Central memory CD8-positive, alpha-beta T cell (primary cell): Measurements from ENCODE around the gene ATP9A.
"Not testable (repeated sequence)": the region's sequence is repeated elsewhere in the genome, so short reads cannot be mapped to it uniquely, and the experiment has no call there.

Source experiments
- ATAC-seq: fragments of 150-1000 bp; cut with Tn5 transposase; replicated peaks from 2 replicates; pipeline ENCODE4 v1.10.0; 2022; ENCODE audit warnings: mild to moderate bottlenecking, moderate FRiP score, moderate number of reproducible peaks; ENCODE audit not compliant: poor library complexity, severe bottlenecking; ENCODE audit errors: extremely low read depth
- DNase-seq, 2 donors: peaks; one replicate each; pipeline ENCODE4 v3.0.0; 2021; ENCODE audit warnings: low spot score in 2 of 2
- H3K27ac Mint-ChIP-seq: one replicate; pipeline ENCODE4 v1.8.0; 2022; ENCODE audit warnings: low read depth, mild to moderate bottlenecking, moderate library complexity, mixed read lengths
- H3K27me3 Mint-ChIP-seq: one replicate; pipeline ENCODE4 v1.8.0; 2022; ENCODE audit warnings: mixed read lengths
- H3K36me3 Mint-ChIP-seq: one replicate; pipeline ENCODE4 v1.8.0; 2022; ENCODE audit warnings: mild to moderate bottlenecking, moderate library complexity, mixed read lengths; ENCODE audit not compliant: insufficient read depth
- H3K4me1 Mint-ChIP-seq: one replicate; pipeline ENCODE4 v1.8.0; 2022; ENCODE audit warnings: mixed read lengths
- H3K4me3 Mint-ChIP-seq: one replicate; pipeline ENCODE4 v1.8.0; 2022; ENCODE audit warnings: mild to moderate bottlenecking, moderate library complexity, mixed read lengths
- H3K9me3 Mint-ChIP-seq: one replicate; pipeline ENCODE4 v1.8.0; 2022; ENCODE audit warnings: mixed read lengths

ATP9A gene

GRCh38 chr20:51568533-51568932, 199.7 kb downstream of the ATP9A start:
- H3K36me3 Mint-ChIP-seq, H3K4me3 Mint-ChIP-seq, ATAC-seq, H3K4me1 Mint-ChIP-seq, DNase-seq, H3K27me3 Mint-ChIP-seq, H3K9me3 Mint-ChIP-seq: not testable (repeated sequence)
- peak overlapping the region; percentile 73 for H3K27ac Mint-ChIP-seq

DNA sequence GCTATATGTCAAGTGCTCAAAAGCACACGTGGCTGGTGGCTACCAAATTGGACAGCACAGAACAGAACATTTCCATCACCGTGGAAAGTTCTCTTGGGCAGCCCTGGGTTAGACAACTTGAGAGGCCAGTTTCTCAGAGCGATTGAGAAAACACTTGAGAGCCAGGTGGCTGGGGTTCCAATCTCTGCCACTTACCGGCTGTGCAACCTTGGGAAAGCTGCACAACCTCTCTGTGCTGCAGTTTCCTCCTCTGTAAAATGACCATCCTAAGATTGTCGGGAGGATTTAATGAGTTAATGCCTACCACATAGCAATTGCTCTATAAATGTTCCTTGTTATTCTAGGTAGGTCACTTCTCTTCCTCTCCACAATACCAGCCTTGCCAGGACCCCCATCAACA, 200.6 kb downstream of the ATP9A start:
- Mint-ChIP-seq H3K27ac (no peak overlapping the region), H3K4me1 (no peaks in the 10 kb centered on the region), H3K36me3 (no peaks in the 10 kb centered on the region), H3K4me3 (no peak overlapping the region), H3K9me3 (no peaks in the 10 kb centered on the region), H3K27me3 (peaks cover 16% of the 10 kb centered on the region)
- DNase-seq (no peak), ATAC-seq (no peak)

- DNase-seq: no peak
- Mint-ChIP-seq H3K36me3 (no peaks in the 10 kb centered on the region), H3K9me3 (no peaks in the 10 kb centered on the region), H3K4me3 (no peak overlapping the region), H3K4me1 (peaks cover 3% of the 10 kb centered on the region), H3K27ac (no peak overlapping the region), H3K27me3 (peaks cover 22% of the 10 kb centered on the region)
- no peak for ATAC-seq
Observed at GRCh38 chr20:51566594-51566993, 201.6 kb downstream of the ATP9A start.

DNA sequence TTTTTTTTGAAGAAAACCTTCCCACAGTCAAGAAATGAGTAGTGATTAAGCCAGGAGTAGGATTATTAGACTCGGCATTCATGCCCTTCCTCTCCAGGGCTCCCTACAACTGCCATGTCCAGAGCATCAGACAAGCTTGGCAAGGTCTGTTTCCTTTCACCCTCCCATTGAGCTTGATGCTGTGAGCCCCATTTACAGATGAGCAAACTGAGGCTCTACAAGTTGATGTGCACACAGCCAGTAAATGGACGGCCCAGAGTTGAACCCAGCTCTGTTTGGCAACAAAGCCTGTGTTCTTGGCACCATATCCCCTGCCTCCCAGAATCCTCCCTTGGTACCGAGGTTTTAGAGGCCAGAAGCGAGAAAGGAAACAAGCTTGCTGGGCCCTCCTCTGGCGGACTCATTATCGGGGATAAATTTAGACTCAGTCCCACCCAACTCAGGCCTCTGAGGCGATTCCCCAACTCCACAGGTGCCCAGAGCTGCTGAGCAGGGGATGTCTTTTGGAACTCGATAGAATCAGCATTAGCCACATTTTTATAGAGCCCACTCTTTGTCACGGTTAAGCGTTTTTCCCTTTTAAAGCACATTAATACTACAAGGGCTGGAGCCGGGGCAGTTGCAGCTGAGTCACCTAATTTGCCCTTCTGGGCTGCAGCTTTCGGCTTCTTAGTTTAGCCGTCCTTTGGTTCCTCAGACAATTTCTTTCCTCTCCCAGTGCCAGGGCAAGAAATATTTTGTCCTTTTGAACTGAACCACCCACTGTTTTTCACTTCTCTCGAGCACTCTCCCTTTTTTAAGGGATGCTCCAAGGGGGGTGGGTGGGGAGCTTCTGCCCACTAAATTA, 202.7 kb downstream of the ATP9A start:
- ATAC-seq: no peak
- Mint-ChIP-seq H3K4me3 (no peak overlapping the region), H3K27me3 (peaks cover 32% of the 10 kb centered on the region), H3K27ac (no peak overlapping the region), H3K4me1 (peaks cover 11% of the 10 kb centered on the region), H3K9me3 (no peaks in the 10 kb centered on the region), H3K36me3 (no peaks in the 10 kb centered on the region)
- DNase-seq: no peak

DNA sequence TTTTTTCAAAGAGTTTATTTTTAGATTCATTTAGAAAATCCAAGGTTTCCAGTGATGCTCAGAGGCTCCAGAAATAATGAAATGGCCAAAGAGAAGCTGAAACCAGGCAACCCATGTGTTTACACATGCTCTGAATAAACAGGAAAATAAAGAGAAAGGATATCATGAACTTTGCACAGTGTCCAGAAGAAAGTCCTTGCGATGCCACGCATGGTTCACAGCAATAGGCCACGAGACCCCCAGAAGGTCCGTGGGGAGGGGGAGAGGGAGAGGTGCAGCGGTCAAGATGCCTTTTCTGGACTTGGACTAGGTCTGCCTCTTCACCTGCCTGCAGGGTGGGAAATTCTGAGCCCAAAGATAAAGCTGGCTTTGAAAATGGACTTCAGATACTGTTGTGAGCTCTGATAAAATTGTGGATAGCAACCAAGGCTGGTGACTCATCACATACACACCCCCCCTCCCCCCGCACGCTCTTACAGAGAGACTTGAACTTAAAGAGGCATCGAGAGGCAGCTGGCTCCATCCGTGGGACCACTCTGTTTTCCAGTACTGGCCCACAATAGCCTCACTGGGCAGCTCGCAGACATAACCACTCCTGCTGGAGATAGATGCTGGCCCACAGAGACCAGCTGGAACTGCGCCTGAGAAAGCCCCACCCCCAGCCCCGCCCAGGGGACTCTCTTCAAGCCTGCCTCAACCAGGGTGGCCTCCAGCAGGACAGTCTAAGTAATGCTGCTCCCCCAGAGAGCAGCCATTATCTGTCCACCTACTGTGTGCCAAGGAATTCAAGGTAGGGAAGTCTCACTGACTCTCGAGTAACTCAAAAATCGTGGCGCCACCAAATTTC, 204.5 kb downstream of the ATP9A start:
- Mint-ChIP-seq H3K4me1 (peaks cover 11% of the 10 kb centered on the region), H3K27ac (no peak overlapping the region), H3K4me3 (no peak overlapping the region), H3K36me3 (no peaks in the 10 kb centered on the region), H3K27me3 (peaks cover 47% of the 10 kb centered on the region), H3K9me3 (no peaks in the 10 kb centered on the region)
- ATAC-seq: no peak
- DNase-seq: no peak

DNA sequence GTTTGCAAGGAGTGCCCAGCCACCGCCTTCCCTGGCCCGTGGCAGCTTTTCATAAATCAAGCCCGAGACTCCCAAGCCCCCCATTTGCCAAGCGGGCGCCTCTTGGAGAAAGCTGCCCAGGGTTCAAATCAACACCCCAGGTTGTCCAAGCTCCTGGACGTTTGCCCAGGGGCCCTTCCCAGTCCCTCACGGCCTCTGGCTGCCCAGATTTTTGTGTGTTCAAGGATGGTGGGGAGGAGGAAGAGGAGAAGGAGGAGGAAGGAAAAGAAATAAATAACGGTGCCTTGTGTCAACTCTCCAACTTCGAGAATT, 205.1 kb downstream of the ATP9A start:
- Mint-ChIP-seq H3K4me3 (peak overlapping the region; percentile 68), H3K27me3 (peaks cover 47% of the 10 kb centered on the region), H3K36me3 (no peaks in the 10 kb centered on the region)

DNA sequence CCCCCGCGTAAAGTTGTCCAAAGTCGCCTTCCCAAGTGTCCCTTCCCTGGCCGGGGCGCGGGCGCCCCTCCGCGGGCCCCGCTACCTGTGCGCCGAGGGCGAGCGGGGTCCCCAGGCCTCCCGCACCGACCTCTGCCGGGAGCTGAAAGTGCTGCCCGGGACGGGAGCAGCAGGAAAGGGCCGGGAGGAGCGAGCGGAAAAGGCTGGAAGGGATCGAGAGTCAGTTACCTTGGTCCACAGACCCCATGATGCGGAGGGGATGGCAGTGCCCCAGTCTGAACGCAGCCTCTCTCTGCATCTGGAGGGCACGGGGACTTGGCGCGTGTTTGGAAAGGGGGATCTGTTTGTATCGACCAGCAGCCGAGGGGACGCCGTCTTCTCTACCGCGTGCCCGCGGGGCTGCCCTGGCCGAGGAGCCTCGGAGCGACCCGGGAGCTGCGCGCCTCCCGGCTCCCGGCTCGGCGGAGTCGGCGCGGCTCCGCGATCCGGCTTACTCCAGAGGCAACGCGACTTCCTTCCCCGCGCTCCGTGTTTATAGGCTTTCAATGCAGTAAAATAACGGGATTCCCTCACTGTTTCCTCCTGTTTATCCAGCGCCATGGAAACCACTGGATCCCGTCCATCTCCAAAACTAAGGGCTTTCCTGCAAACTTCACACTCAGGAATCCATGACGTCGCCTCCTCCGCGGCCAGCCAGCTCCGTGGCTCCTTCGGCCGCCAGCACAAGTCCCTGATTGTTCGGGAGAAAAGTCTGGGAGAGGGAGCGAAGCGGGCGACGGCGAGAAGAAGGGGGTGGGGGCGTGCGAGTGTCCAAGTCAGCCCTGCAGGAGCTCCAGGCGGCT, 205.6 kb downstream of the ATP9A start:
- no peak for DNase-seq
- Mint-ChIP-seq H3K27me3 (peaks cover 47% of the 10 kb centered on the region), H3K4me1 (peaks cover 11% of the 10 kb centered on the region), H3K4me3 (peak overlapping the region; percentile 68), H3K9me3 (no peaks in the 10 kb centered on the region), H3K27ac (no peak overlapping the region), H3K36me3 (no peaks in the 10 kb centered on the region)
- ATAC-seq: peak; percentile 56

More for the DNA sequence above, 205.1 kb downstream of the ATP9A start:
- DNase-seq (no peak), ATAC-seq (no peak)
- peaks cover 11% of the 10 kb centered on the region for H3K4me1 Mint-ChIP-seq
- H3K27ac Mint-ChIP-seq: no peak overlapping the region
- no peaks in the 10 kb centered on the region for H3K9me3 Mint-ChIP-seq

DNA sequence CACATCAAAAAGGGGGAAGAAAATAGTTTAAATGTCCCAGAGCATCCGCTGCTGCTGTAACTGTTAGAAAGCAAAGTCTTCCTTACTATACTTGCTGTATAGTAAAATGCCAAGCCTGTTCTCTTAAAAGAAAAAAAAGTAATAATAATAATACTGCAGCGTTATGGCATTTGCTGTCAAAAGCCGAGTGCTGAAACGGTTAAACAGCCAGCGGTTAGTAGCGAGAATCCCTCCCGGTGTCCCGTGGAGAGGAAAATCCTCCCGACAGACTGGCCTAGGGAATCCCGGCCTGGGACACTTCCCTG, 206.2 kb downstream of the ATP9A start:
- no peaks in the 10 kb centered on the region for H3K36me3 Mint-ChIP-seq
- peaks cover 47% of the 10 kb centered on the region for H3K27me3 Mint-ChIP-seq
- ATAC-seq (no peak), DNase-seq (no peak)
- H3K4me3 Mint-ChIP-seq: peak overlapping the region; percentile 68
- no peaks in the 10 kb centered on the region for H3K9me3 Mint-ChIP-seq
- H3K4me1 Mint-ChIP-seq: peaks cover 11% of the 10 kb centered on the region
- H3K27ac Mint-ChIP-seq: no peak overlapping the region

DNA sequence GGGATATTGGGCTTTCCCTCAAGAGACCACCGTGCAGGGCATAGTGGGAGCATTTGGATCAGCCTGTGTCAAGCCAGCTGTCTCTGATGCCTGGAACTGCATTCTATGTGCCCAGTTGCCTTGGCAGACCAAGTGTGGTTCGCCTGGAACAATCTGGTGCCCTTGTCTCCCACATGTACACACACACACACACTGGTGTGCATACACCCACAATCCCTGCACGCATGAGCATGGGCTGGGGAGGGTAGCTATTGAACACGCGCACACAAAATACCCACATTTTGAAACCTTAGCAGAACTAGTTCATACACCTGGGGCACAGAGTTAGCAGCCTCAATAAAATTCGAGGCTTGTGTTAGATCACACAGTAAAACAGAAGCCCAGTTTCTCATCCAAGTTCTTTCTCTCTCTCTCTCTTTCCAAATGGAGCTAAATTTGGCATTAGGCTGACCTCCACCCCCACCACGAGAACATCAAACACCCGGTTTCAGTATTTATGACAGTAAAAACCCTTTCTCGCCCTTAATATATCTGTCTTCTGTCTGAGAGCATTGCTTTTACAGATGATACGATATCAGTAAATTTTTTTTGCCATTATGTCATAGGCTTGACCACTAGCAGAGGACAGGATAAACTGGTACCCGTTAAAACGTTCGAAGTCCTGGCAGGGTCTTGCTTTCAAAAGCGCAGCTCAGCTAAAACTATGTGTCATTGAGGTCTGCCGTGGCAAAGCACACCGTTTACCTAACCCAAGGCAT, 207.5 kb downstream of the ATP9A start:
- no peaks in the 10 kb centered on the region for H3K9me3 Mint-ChIP-seq
- H3K27me3 Mint-ChIP-seq: peaks cover 47% of the 10 kb centered on the region
- H3K27ac Mint-ChIP-seq: no peak overlapping the region
- peaks cover 12% of the 10 kb centered on the region for H3K4me1 Mint-ChIP-seq
- H3K4me3 Mint-ChIP-seq: peak overlapping the region; percentile 68
- no peaks in the 10 kb centered on the region for H3K36me3 Mint-ChIP-seq
- DNase-seq (no peak), ATAC-seq (no peak)

- Mint-ChIP-seq H3K4me3 (no peak overlapping the region), H3K27me3 (peaks cover 47% of the 10 kb centered on the region), H3K9me3 (no peaks in the 10 kb centered on the region), H3K4me1 (peaks cover 17% of the 10 kb centered on the region), H3K36me3 (no peaks in the 10 kb centered on the region), H3K27ac (no peak overlapping the region)
- DNase-seq (no peak), ATAC-seq (no peak)
Observed at GRCh38 chr20:51560042-51560441, 208.1 kb downstream of the ATP9A start.

GRCh38 chr20:51554538-51555165, 213.5 kb downstream of the ATP9A start:
- peak; percentile 96 for ATAC-seq
- peak overlapping the region; percentile 42 for H3K4me3 Mint-ChIP-seq
- peaks cover 6% of the 10 kb centered on the region for H3K27me3 Mint-ChIP-seq

More at GRCh38 chr20:51554538-51555165, 213.5 kb downstream of the ATP9A start:
- peak overlapping the region; percentile 90 for H3K27ac Mint-ChIP-seq
- H3K9me3 Mint-ChIP-seq: no peaks in the 10 kb centered on the region
- DNase-seq: peak in 1 of 2 donors; percentile 51
- H3K4me1 Mint-ChIP-seq: peaks cover 20% of the 10 kb centered on the region
- peaks cover 5% of the 10 kb centered on the region for H3K36me3 Mint-ChIP-seq
